NB4 (cell line): ENCODE measurements around the gene GIMAP2.

Experiments used
- CTCF ChIP-seq: IDR thresholded peaks from one replicate; pipeline ENCODE4 v1.5.1; 2012; ENCODE audit warnings: low read depth, low read length
- MAX ChIP-seq: IDR thresholded peaks from 2 replicates; pipeline ENCODE4 v1.6.1; 2011; ENCODE audit warnings: low read depth, low read length

DNA sequence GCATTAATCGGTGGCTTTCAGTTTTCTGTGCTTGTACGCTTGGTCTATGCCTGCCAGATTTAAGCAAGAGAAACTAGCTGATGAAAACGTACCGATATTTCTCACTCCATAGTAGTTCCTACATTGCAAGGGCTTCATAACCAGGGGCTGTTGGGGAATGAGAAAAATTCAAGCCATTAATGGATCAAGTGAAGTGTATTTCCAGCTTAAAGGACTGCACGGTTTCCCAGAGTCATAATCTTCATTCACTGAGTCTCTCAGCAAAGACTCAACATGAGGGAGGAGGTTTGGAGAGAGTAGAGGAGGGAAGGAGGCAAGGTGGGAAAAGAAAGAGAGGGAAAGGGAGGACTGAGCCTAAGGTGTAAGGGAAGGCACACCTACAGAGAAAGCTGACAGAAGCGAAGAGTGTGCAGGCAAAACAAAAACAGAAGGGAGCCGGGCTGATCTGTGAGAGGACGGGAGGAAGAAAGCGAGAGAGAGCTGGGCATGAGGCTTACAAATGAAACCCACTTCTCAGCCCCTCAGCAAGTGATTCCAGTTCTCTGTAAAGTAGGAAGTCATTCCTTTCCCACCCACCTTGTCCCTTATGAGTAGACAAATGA lies 625 bp downstream of the GIMAP2 start:
- TF ChIP-seq MAX = no peak
- no peak for TF ChIP-seq CTCF
